Activated effector memory CD4-positive, alpha-beta T cell treated with Interleukin-2 at 50 U/mL for 16 hours (primary cell): ENCODE measurements around the gene MYLK2.

Experiments used
- DNase-seq: peaks from one replicate; pipeline ENCODE4 v3.0.0-alpha.2; 2020

MYLK2 gene

GRCh38 chr20:31879143-31879987 is 60.2 kb downstream of the MYLK2 start:
- peak; percentile 64 for DNase-seq

GRCh38 chr20:31881945-31882344 is 62.8 kb downstream of the MYLK2 start:
- no peak for DNase-seq

- DNase-seq, result no peak
Observed at GRCh38 chr20:31883829-31884228, 64.7 kb downstream of the MYLK2 start.
